A549 (cell line): ENCODE data around the gene MYT1. TPM values are rescaled to one million over a fixed set of nuclear protein-coding genes. Genes with fewer than 3 reads are reported as not detected.

Source experiments
- ATAC-seq, 2 experiments: fragments of 200-7000 bp in 1 of 2; fragments of >200 bp in 1 of 2; cut with Nextera tagmentation in 1 of 2; cut with Tn5 transposase in 1 of 2; 3 replicates each; pipeline versions ENCODE4 v1.8.0 to v1.9.1; 2018 to 2020; ENCODE audit warnings: mild to moderate bottlenecking in 1 of 2, moderate library complexity in 1 of 2
- CTCF ChIA-PET: fragments of 300-600 bp; sonication (Branson Sonifier 250); formaldehyde crosslinking; extraction: SDS; loops from one replicate; lab custom pipeline; 2021; ENCODE audit warnings: antibody characterized with exemption, inconsistent platforms; lab: Yijun Ruan, JAX
- POLR2A ChIA-PET: fragments of 350-600 bp; formaldehyde crosslinking; extraction: SDS; loops from one replicate; lab custom pipeline; 2021; ENCODE audit warnings: antibody characterized with exemption, inconsistent platforms; lab: Yijun Ruan, JAX
- DNase-seq, 2 experiments: peaks; one replicate each; pipeline versions ENCODE4 v3.0.0 to v3.0.0-alpha.2; 2011 to 2016; ENCODE audit warnings: low read depth in 1 of 2, low spot score in 1 of 2
- FAIRE-seq: peaks from 2 replicates; lab custom pipeline; 2011; peaks lifted over from hg19 to GRCh38; lab: Jason Lieb, UNC
- H3K27ac ChIP-seq, 2 experiments: fragments of >200 bp; sonication (Bioruptor Twin); formaldehyde crosslinking; 3 replicates each; pipeline ENCODE4 v1.5.1; 2016 to 2017
- H3K4me1 ChIP-seq: fragments of >200 bp; sonication (Bioruptor Twin); formaldehyde crosslinking; 3 replicates; pipeline ENCODE4 v1.6.1; 2016
- H3K4me2 ChIP-seq: fragments of >200 bp; sonication (Bioruptor Twin); formaldehyde crosslinking; 3 replicates; pipeline ENCODE4 v1.6.1; 2016
- H3K4me3 ChIP-seq: fragments of >200 bp; sonication (Bioruptor Twin); formaldehyde crosslinking; 3 replicates; pipeline ENCODE4 v1.5.1; 2016
- H3K9me3 ChIP-seq: fragments of >200 bp; sonication (Bioruptor Twin); formaldehyde crosslinking; 3 replicates; pipeline ENCODE4 v1.6.1; 2016
- CBX8 ChIP-seq: fragments of 200-600 bp; sonication (generic); IDR thresholded peaks from 2 replicates; pipeline ENCODE4 v1.6.1; 2016
- CHD4 ChIP-seq: fragments of 200-600 bp; sonication (generic); IDR thresholded peaks from 2 replicates; pipeline ENCODE4 v1.6.1; 2016; ENCODE audit warnings: antibody characterized with exemption, mild to moderate bottlenecking, borderline replicate concordance
- CTCF ChIP-seq: fragments of >200 bp; sonication (Bioruptor Twin); formaldehyde crosslinking; IDR thresholded peaks from 3 replicates; pipeline ENCODE4 v1.5.1; 2016
- EHMT2 ChIP-seq: fragments of 200-600 bp; sonication (generic); IDR thresholded peaks from 2 replicates; pipeline ENCODE4 v1.6.1; 2016; ENCODE audit warnings: antibody characterized with exemption, low read depth, mild to moderate bottlenecking, moderate library complexity
- GATA3 ChIP-seq: IDR thresholded peaks from 2 replicates; pipeline ENCODE4 v1.6.1; 2012; ENCODE audit warnings: borderline replicate concordance
- HEYL ChIP-seq: fragments of 250-450 bp; sonication (Bioruptor Pico); IDR thresholded peaks from 2 replicates; pipeline ENCODE4 v1.8.0; 2021; ENCODE audit warnings: mild to moderate bottlenecking, moderate library complexity
- HOXA7 ChIP-seq: fragments of 250-450 bp; sonication (Bioruptor Pico); IDR thresholded peaks from 2 replicates; pipeline ENCODE4 v1.5.0; 2020; ENCODE audit warnings: mild to moderate bottlenecking, moderate library complexity
- HOXB13 ChIP-seq: fragments of 250-450 bp; sonication (Bioruptor Pico); IDR thresholded peaks from 2 replicates; pipeline ENCODE4 v1.5.0; 2020; ENCODE audit warnings: low read depth, mild to moderate bottlenecking, moderate library complexity
- JUN ChIP-seq, 2 experiments: fragments of >200 bp; sonication (Bioruptor Twin); formaldehyde crosslinking; IDR thresholded peaks; 2 replicates in 1 of 2; 3 replicates in 1 of 2; pipeline ENCODE4 v1.6.1; 2016 to 2017
- KDM1A ChIP-seq: fragments of 200-600 bp; sonication (generic); IDR thresholded peaks from 2 replicates; pipeline ENCODE4 v1.6.1; 2016; ENCODE audit warnings: low read depth, mild to moderate bottlenecking
- KDM5A ChIP-seq: fragments of 200-600 bp; sonication (generic); IDR thresholded peaks from 2 replicates; pipeline ENCODE4 v1.6.1; 2016; ENCODE audit warnings: antibody characterized with exemption, mild to moderate bottlenecking
- NR3C1 ChIP-seq: fragments of >200 bp; sonication (Bioruptor Twin); formaldehyde crosslinking; IDR thresholded peaks from 3 replicates; pipeline ENCODE4 v1.6.1; 2017
- PHF8 ChIP-seq: fragments of 200-600 bp; sonication (generic); IDR thresholded peaks from 2 replicates; pipeline ENCODE4 v1.6.1; 2016; ENCODE audit warnings: low read depth, mild to moderate bottlenecking, antibody characterized with exemption, moderate library complexity, borderline replicate concordance
- RARB ChIP-seq: fragments of 250-450 bp; sonication (Bioruptor Pico); IDR thresholded peaks from 2 replicates; pipeline ENCODE4 v1.8.0; 2021; ENCODE audit warnings: mild to moderate bottlenecking, moderate library complexity
- RNF2 ChIP-seq: fragments of 200-600 bp; sonication (generic); IDR thresholded peaks from 2 replicates; pipeline ENCODE4 v1.6.1; 2016; ENCODE audit warnings: low read depth, mild to moderate bottlenecking, antibody characterized with exemption, moderate library complexity, borderline replicate concordance
- SMC3 ChIP-seq: fragments of >200 bp; sonication (Bioruptor Twin); formaldehyde crosslinking; IDR thresholded peaks from 3 replicates; pipeline ENCODE4 v1.6.1; 2018; ENCODE audit warnings: inconsistent platforms
- TFCP2L1 ChIP-seq: fragments of 250-450 bp; sonication (Bioruptor Pico); IDR thresholded peaks from 2 replicates; pipeline ENCODE4 v1.5.0; 2021; ENCODE audit warnings: mild to moderate bottlenecking
- TP53 ChIP-seq: fragments of 250-450 bp; sonication (Bioruptor Pico); IDR thresholded peaks from 2 replicates; pipeline ENCODE4 v1.5.0; 2021; ENCODE audit warnings: mild to moderate bottlenecking, moderate library complexity
- ZNF302 ChIP-seq: fragments of 250-450 bp; sonication (Bioruptor Pico); IDR thresholded peaks from 2 replicates; pipeline ENCODE4 v1.9.0; 2021; ENCODE audit warnings: inconsistent platforms, mild to moderate bottlenecking, moderate library complexity
- WGBS: methylation state at CpG from one replicate; pipeline ENCODE4 v1.1.6; 2017; ENCODE audit errors: missing lambda C conversion rate; 5-methylcytosine and 5-hydroxymethylcytosine counted together
- polyA plus RNA-seq, 4 experiments: library from polyadenylated mRNA; depleted of rRNA in 3 of 4; stranded (reverse); fragments of >200 nt; fragmentation: RNase III in 1 of 4; extraction: RNeasy Plus Mini Kit Qiagen cat#74134 plus additional on column Dnase treatment in 1 of 4; gene quantifications; 2 replicates in 3 of 4; 3 replicates in 1 of 4; pipeline ENCODE4 v1.2.3, GENCODE V29; 2011 to 2017
- TF ChIP-seq, protein P1 (sequence below): fragments of 150-350 bp; IDR thresholded peaks from 2 replicates; pipeline ENCODE4 v1.6.1; 2014; ENCODE audit warnings: low read depth, mild to moderate bottlenecking, low read length
- TF ChIP-seq, protein P2 (sequence below): IDR thresholded peaks from 2 replicates; pipeline ENCODE4 v1.6.1; 2012; ENCODE audit warnings: low read depth, borderline replicate concordance

The MYT1 gene
- polyA plus RNA-seq, 2 of the 4 experiments (the other 2 are of a cell fraction), result 0.21 to 0.22 TPM

GRCh38 chr20:64184795-64185194 is 20.5 kb downstream of the MYT1 start:
- no peak for TF ChIP-seq KDM5A
- TF ChIP-seq, protein P1, sequence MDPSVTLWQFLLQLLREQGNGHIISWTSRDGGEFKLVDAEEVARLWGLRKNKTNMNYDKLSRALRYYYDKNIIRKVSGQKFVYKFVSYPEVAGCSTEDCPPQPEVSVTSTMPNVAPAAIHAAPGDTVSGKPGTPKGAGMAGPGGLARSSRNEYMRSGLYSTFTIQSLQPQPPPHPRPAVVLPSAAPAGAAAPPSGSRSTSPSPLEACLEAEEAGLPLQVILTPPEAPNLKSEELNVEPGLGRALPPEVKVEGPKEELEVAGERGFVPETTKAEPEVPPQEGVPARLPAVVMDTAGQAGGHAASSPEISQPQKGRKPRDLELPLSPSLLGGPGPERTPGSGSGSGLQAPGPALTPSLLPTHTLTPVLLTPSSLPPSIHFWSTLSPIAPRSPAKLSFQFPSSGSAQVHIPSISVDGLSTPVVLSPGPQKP, result no peak
- no peak for TF ChIP-seq ZNF302 (CRISPR knock-in tag)
- TF ChIP-seq PHF8, result no peak
- no peak for TF ChIP-seq NR3C1
- TF ChIP-seq RNF2, result no peak
- TF ChIP-seq, protein P2, sequence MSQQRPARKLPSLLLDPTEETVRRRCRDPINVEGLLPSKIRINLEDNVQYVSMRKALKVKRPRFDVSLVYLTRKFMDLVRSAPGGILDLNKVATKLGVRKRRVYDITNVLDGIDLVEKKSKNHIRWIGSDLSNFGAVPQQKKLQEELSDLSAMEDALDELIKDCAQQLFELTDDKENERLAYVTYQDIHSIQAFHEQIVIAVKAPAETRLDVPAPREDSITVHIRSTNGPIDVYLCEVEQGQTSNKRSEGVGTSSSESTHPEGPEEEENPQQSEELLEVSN, result no peak
- no peak for TF ChIP-seq HEYL (CRISPR knock-in tag)
- no peak for TF ChIP-seq CTCF
- no peak for TF ChIP-seq EHMT2
- TF ChIP-seq RARB, result no peak
- no peak for TF ChIP-seq TP53 (CRISPR knock-in tag)
- TF ChIP-seq HOXB13 (CRISPR knock-in tag), result no peak
- TF ChIP-seq, all 56 proteins: peak for 0
- ATAC-seq (no peak), DNase-seq (no peak), FAIRE-seq (no peak)
- peaks cover 2% of the 10 kb centered on the region; the same call in 2 of the 3 replicates for H3K9me3 ChIP-seq
- ChIA-PET CTCF (interaction anchor here (1.2 to 1.6 kb wide), 2 partner anchors 14 to 23 kb away, joined by 3 to 7 read pairs; no protein-coding TSS in a partner anchor), POLR2A (no interaction called here)
- H3K27ac ChIP-seq, result no peak overlapping the region
- WGBS, result 35% methylated on average over 12 of the region's 12 CpGs
- no peak overlapping the region for H3K4me3 ChIP-seq
- H3K4me1 ChIP-seq, result peaks cover 12% of the 10 kb centered on the region; the same call in 2 of the 3 replicates
- H3K4me2 ChIP-seq, result no peak overlapping the region

DNA sequence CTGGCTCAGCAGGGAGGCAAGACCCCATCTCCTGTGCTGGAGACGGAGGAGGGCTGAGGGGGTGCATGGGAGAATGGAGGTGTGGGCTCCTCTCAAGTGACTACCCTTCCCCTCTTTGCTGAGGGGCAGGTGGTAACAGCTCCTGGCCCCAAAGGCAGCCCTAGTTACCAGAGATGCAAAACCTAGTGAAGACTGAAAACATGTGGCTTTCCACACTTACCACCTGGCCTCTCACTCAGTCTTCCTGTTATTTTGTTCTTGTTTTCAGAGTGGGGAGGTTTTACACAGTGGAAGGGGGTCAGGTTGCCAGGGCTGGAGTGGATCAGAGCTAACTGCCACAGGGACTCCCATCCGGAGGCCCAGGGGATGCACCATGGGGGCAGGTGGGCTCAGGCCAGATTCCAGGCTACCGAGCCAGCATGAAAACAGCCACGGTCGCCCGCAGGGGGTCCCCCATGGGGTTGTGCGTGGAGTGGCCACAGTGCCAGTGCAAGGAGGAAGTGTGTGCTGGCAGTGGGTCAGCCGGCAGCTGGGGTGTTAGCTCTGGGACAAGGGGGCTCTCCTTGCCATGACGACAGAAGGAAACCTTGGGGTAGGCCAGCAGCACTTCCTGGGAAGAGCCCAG is 21.1 kb downstream of the MYT1 start:
- peaks cover 2% of the 10 kb centered on the region; the same call in 2 of the 3 replicates for H3K9me3 ChIP-seq
- TF ChIP-seq CHD4, result no peak
- no peak for TF ChIP-seq TFCP2L1 (CRISPR knock-in tag)
- no peak for TF ChIP-seq HEYL (CRISPR knock-in tag)
- TF ChIP-seq CBX8, result no peak
- TF ChIP-seq ZNF302 (CRISPR knock-in tag), result no peak
- no peak for TF ChIP-seq KDM1A
- TF ChIP-seq JUN (IDR thresholded peaks at IDR 0.05), result no peak
- TF ChIP-seq HOXA7 (CRISPR knock-in tag), result no peak
- TF ChIP-seq SMC3, result no peak
- no peak for TF ChIP-seq GATA3
- TF ChIP-seq, all 56 proteins: peak for 0
- ChIA-PET CTCF (interaction anchor here (1.2 kb wide), 1 partner anchor 22 kb away, joined by 3 read pairs; no protein-coding TSS in a partner anchor), POLR2A (no interaction called here)
- WGBS, result 43% methylated on average over 8 of the region's 9 CpGs
- no peak overlapping the region for H3K27ac ChIP-seq
- H3K4me3 ChIP-seq, result no peak overlapping the region
- peaks cover 16% of the 10 kb centered on the region; the same call in 2 of the 3 replicates for H3K4me1 ChIP-seq
- no peak for DNase-seq
- no peak for FAIRE-seq
- no peak for ATAC-seq
- no peak overlapping the region for H3K4me2 ChIP-seq
